ENCODE results near the gene THBS3.

DNA sequence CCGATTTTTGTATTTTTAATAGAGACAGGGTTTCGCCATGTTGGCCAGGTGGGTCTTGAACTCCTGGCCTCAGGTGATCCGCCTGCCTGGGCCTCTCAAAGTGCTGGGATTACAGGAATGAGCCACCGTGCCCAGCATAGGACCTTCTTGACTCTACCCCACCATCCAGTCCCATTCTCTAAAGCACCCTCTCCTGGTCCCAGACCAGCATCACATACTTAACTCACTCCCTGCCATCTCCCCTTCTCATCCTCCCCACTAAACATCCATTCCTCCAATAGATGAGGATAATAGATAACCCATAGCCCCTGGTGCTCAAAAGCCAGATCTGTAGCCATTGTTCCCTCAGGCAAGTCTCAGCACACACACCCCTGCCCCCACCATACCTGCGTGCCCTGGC is 45.5 kb upstream of the THBS3 start:
- TF ChIP-seq, protein P1, sequence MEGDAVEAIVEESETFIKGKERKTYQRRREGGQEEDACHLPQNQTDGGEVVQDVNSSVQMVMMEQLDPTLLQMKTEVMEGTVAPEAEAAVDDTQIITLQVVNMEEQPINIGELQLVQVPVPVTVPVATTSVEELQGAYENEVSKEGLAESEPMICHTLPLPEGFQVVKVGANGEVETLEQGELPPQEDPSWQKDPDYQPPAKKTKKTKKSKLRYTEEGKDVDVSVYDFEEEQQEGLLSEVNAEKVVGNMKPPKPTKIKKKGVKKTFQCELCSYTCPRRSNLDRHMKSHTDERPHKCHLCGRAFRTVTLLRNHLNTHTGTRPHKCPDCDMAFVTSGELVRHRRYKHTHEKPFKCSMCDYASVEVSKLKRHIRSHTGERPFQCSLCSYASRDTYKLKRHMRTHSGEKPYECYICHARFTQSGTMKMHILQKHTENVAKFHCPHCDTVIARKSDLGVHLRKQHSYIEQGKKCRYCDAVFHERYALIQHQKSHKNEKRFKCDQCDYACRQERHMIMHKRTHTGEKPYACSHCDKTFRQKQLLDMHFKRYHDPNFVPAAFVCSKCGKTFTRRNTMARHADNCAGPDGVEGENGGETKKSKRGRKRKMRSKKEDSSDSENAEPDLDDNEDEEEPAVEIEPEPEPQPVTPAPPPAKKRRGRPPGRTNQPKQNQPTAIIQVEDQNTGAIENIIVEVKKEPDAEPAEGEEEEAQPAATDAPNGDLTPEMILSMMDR (IDR thresholded peaks at IDR 0.05; ENCODE audit: poor library complexity) = no peak
- TF ChIP-seq EZH2 (IDR thresholded peaks at IDR 0.05; ENCODE audit: borderline replicate concordance) (no peak), EZH2phosphoT487 (IDR thresholded peaks at IDR 0.05; ENCODE audit: low read depth, severe bottlenecking, unreplicated experiment) (no peak)
